Measurements from ENCODE around the gene C18orf32.

The C18orf32 gene

DNA sequence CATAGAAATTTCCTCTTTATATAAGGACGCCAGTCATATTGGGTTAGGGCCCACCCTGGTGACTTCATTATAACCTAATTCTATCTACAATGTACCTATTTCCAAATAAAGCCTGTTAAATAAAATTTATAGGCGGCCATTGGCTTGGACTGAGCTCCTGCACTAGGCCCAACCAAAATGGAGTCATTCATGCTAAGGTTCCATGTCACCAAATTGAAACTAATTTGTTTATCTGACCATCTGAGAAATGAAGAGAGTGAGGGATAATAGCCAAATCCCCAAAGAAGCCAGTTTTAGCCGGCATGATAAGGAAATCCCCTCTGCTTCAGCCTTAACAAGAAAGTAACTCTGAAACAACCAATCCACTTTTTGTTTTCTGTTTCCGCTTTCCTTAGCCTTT, 19.4 kb downstream of the C18orf32 start:
- no peak for TF ChIP-seq EZH2 (IDR thresholded peaks at IDR 0.05)
- no peak for TF ChIP-seq POLR2AphosphoS5 (IDR thresholded peaks at IDR 0.05; ENCODE audit: borderline replicate concordance, low read depth, low read length)
- no peak for TF ChIP-seq FOXP2 (optimal IDR thresholded peaks at IDR 0.05; ENCODE audit: control extremely low read depth, extremely low read length, insufficient read depth)
- Histone ChIP-seq H3K4me3 (no peak overlapping the region), H3K9me3 (ENCODE audit: low read depth, low read length) (no peaks in the 10 kb centered on the region), H3K27ac (no peak overlapping the region), H3K9ac (ENCODE audit: insufficient read length) (no peak overlapping the region), H3K36me3 (ENCODE audit: insufficient read depth, low read length) (no peaks in the 10 kb centered on the region)
- no peak for DNase-seq (ENCODE audit: low read depth, low spot score)

- Histone ChIP-seq H3K27ac (no peak overlapping the region), H3K9me3 (ENCODE audit: low read depth, low read length) (no peaks in the 10 kb centered on the region), H3K36me3 (ENCODE audit: insufficient read depth, low read length) (no peaks in the 10 kb centered on the region), H3K4me3 (no peak overlapping the region), H3K9ac (ENCODE audit: insufficient read length) (no peak overlapping the region)
- DNase-seq (ENCODE audit: low read depth, low spot score): no peak
- TF ChIP-seq EZH2 (IDR thresholded peaks at IDR 0.05): no peak
- no peak for TF ChIP-seq POLR2AphosphoS5 (IDR thresholded peaks at IDR 0.05; ENCODE audit: borderline replicate concordance, low read depth, low read length)
- TF ChIP-seq FOXP2 (optimal IDR thresholded peaks at IDR 0.05; ENCODE audit: control extremely low read depth, extremely low read length, insufficient read depth): no peak
Measured at GRCh38 chr18:49467019-49467563, 19.9 kb downstream of the C18orf32 start.

GRCh38 chr18:49464718-49465598, 22.1 kb downstream of the C18orf32 start:
- no peak for TF ChIP-seq POLR2AphosphoS5 (IDR thresholded peaks at IDR 0.05; ENCODE audit: borderline replicate concordance, low read depth, low read length)
- TF ChIP-seq FOXP2 (optimal IDR thresholded peaks at IDR 0.05; ENCODE audit: control extremely low read depth, extremely low read length, insufficient read depth): no peak
- no peak for TF ChIP-seq EZH2 (IDR thresholded peaks at IDR 0.05)
- Histone ChIP-seq H3K27ac (peak overlapping the region; percentile 66; the same call in 1 of the 2 replicates), H3K9ac (ENCODE audit: insufficient read length) (no peak overlapping the region), H3K4me3 (peak overlapping the region; percentile 53; the same call in 1 of the 2 replicates), H3K9me3 (ENCODE audit: low read depth, low read length) (no peaks in the 10 kb centered on the region), H3K36me3 (ENCODE audit: insufficient read depth, low read length) (no peaks in the 10 kb centered on the region)
- DNase-seq (ENCODE audit: low read depth, low spot score): peak; percentile 62

- H3K27ac ChIP-seq: no peak overlapping the region
- H3K36me3 ChIP-seq (ENCODE audit: insufficient read depth, low read length): no peaks in the 10 kb centered on the region
- no peaks in the 10 kb centered on the region for H3K9me3 ChIP-seq (ENCODE audit: low read depth, low read length)
- no peak overlapping the region for H3K9ac ChIP-seq (ENCODE audit: insufficient read length)
- TF ChIP-seq FOXP2 (optimal IDR thresholded peaks at IDR 0.05; ENCODE audit: control extremely low read depth, extremely low read length, insufficient read depth) (no peak), POLR2AphosphoS5 (IDR thresholded peaks at IDR 0.05; ENCODE audit: borderline replicate concordance, low read depth, low read length) (no peak), EZH2 (IDR thresholded peaks at IDR 0.05) (no peak)
- no peak overlapping the region for H3K4me3 ChIP-seq
- no peak for DNase-seq (ENCODE audit: low read depth, low spot score)
Measured at GRCh38 chr18:49461602-49461977, 25.4 kb downstream of the C18orf32 start.

DNA sequence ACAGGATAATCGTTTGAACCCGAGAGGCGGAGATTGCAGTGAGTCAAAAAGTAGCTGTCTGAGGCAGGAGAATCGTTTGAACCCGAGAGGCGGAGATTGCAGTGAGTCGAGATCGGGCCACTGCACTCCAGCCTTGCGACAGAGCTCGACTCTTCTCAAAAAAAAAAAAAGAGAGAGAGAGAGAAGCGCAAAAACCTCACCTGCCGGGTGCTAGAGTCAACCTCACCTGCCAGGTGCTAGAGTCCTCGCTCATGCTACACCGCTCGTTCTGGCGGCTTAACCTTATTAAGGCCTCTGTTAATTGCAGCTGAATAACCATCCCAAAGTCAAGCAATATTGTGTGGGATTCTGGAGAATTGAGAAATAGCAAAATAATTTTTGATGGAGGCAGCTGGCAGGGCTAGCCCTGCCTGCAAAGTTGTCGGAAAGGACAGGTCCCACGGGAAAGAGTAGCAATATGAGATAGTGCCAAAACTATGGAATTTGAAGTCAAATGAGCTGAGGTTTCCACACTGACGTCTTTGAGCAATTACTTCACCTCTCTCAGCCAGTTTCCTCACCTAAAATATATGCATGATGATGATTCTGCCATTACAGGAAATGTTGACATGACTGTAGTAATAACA, 25.9 kb downstream of the C18orf32 start:
- Histone ChIP-seq H3K36me3 (ENCODE audit: insufficient read depth, low read length) (no peaks in the 10 kb centered on the region), H3K9me3 (ENCODE audit: low read depth, low read length) (no peaks in the 10 kb centered on the region), H3K4me3 (peak overlapping the region; percentile 90), H3K9ac (ENCODE audit: insufficient read length) (no peak overlapping the region), H3K27ac (no peak overlapping the region)
- no peak for TF ChIP-seq FOXP2 (optimal IDR thresholded peaks at IDR 0.05; ENCODE audit: control extremely low read depth, extremely low read length, insufficient read depth)
- no peak for TF ChIP-seq POLR2AphosphoS5 (IDR thresholded peaks at IDR 0.05; ENCODE audit: borderline replicate concordance, low read depth, low read length)
- no peak for TF ChIP-seq EZH2 (IDR thresholded peaks at IDR 0.05)
- no peak for DNase-seq (ENCODE audit: low read depth, low spot score)

GRCh38 chr18:49459404-49460171, 27.4 kb downstream of the C18orf32 start:
- H3K36me3 ChIP-seq (ENCODE audit: insufficient read depth, low read length): no peaks in the 10 kb centered on the region
- peak overlapping the region; percentile 80 for H3K9ac ChIP-seq (ENCODE audit: insufficient read length)
- no peak for DNase-seq (ENCODE audit: low read depth, low spot score)
- H3K27ac ChIP-seq: no peak overlapping the region
- H3K9me3 ChIP-seq (ENCODE audit: low read depth, low read length): no peaks in the 10 kb centered on the region
- TF ChIP-seq EZH2 (IDR thresholded peaks at IDR 0.05): no peak
- TF ChIP-seq POLR2AphosphoS5 (IDR thresholded peaks at IDR 0.05; ENCODE audit: borderline replicate concordance, low read depth, low read length): no peak
- no peak for TF ChIP-seq FOXP2 (optimal IDR thresholded peaks at IDR 0.05; ENCODE audit: control extremely low read depth, extremely low read length, insufficient read depth)
- peak overlapping the region; percentile 90 for H3K4me3 ChIP-seq

- Histone ChIP-seq H3K4me3 (no peak overlapping the region), H3K9me3 (ENCODE audit: low read depth, low read length) (no peaks in the 10 kb centered on the region), H3K27ac (no peak overlapping the region), H3K9ac (ENCODE audit: insufficient read length) (no peak overlapping the region), H3K36me3 (ENCODE audit: insufficient read depth, low read length) (0 out of 2 replicates have a peak, but pooled peaks cover 4% of the 10 kb centered on the region)
- no peak for DNase-seq (ENCODE audit: low read depth, low spot score)
- no peak for TF ChIP-seq EZH2 (IDR thresholded peaks at IDR 0.05)
- TF ChIP-seq FOXP2 (optimal IDR thresholded peaks at IDR 0.05; ENCODE audit: control extremely low read depth, extremely low read length, insufficient read depth): no peak
- no peak for TF ChIP-seq POLR2AphosphoS5 (IDR thresholded peaks at IDR 0.05; ENCODE audit: borderline replicate concordance, low read depth, low read length)
Measured at GRCh38 chr18:49457616-49458015, 29.4 kb downstream of the C18orf32 start.

Measured in SK-N-MC (cell line).